Hindlimb muscle (tissue), 1 donor: ENCODE measurements around the gene ZNF19. TPM values are rescaled to one million over a fixed set of nuclear protein-coding genes. Genes with fewer than 3 reads are reported as not detected.

Experiments used
- DNase-seq: peaks from one replicate; pipeline ENCODE4 v3.0.0-alpha.2; 2013
- polyA plus RNA-seq: library from polyadenylated mRNA; unstranded; fragments of 120-200 nt; gene quantifications from one replicate; pipeline ENCODE4 v1.2.1, GENCODE V29; 2013; ENCODE audit not compliant: insufficient read length

ZNF19 gene
- polyA plus RNA-seq, 1 donor = 2.6 TPM

DNA sequence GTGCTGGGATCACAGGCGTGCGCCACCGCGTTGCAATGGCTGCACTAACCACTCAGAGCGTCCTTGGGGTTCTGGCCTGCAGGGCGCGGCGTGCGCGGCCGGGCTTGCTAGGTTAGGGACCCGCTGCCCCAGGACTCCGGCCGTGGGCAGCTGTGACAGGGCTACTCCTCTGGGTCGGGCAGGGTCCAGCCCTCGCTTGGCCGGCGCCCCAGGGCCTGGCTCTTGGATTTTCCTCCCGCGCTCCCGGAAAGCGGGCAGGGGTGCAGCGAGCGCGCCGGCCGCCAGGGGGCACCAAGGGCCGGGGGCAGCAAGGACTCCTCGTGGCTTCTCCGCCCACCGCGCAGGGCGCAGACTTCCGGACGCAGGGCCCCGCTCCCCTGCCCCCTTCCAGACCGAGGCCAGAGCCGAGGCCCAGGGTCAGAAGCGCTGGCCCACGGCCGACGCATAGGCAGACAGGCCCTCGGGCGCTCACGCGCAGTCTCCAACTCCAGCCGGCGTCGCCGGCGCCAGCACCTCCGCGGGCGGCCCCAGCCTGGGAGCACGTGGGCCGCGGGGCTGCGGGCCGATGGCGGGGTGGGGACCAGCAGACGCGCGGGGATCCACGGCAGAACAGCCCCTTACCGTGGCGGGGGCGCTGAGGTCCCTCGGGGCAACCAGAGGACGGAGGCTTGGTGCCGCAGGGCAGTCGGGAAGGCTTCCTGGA lies 47.6 kb downstream of the ZNF19 start:
- DNase-seq = no peak

DNA sequence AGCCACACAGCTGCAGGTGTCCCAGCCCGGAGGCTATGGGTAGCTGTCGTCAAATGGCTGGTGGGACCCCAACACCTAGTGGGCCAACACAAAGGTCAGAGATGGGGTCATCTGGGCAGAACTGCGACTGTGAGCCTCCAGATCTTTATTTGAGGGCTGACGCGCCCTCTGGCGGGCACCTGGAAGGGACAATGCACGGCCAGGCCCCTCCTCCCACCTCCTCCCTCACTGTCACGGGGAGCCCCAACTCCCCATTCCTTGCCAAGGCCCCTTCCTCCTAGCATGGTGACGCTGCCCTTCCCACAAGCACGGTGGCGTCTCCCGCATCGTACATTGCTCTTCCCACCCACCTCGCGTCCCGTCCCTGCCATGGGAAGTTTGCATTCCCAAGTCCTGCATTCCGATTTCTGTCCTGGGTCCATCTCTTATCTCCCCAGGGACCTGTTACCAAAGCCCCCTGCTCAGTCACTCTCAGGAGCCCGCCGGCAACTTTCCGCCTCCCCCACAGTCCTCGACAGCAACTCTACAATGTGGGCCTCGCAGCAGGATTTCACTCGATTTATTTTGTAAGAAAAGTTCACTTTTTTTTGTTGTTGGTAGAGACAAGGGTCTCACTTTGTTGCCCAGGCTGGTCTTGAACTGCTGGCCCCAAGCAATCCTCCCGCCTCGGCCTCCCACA lies 48.3 kb downstream of the ZNF19 start:
- DNase-seq = no peak

DNA sequence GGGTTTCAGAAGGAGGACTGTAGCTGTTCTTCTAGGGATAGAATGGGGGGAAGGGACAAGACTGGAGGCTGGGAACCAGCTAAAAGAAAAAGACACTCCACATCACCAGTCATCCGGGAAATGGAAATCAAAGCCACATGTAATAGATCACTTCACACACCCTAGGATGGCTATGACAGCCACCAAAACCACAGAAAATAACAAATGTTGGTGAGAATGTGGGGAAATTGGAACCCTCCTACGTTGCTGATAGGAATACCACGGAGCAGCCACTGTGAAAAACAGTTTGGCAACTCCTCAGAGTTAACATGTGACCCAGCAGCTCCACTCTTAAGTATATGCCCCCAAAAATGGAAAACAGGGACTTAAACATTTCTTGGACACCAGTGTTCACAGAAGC lies 49.6 kb downstream of the ZNF19 start:
- DNase-seq = no peak

DNA sequence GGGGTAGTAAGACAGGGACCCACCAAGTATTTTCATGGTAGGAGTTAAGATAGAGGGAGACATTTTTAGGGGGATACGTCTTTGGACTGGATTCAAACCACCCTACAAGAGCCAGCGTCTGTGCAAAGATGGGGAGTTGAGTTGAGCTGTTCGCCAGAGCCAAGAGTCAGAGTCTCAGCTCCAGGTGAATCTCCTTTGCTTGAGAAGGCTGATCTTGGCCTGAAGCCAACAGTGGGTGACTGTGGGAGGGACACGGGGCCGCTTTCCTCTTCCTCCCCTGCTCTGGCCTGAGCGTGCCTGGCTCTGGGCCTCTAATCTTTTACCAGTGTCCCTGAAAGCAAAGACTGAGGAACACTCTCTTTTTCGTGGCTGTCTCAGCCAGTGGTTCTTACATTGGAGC lies 52.7 kb downstream of the ZNF19 start:
- no peak for DNase-seq

DNA sequence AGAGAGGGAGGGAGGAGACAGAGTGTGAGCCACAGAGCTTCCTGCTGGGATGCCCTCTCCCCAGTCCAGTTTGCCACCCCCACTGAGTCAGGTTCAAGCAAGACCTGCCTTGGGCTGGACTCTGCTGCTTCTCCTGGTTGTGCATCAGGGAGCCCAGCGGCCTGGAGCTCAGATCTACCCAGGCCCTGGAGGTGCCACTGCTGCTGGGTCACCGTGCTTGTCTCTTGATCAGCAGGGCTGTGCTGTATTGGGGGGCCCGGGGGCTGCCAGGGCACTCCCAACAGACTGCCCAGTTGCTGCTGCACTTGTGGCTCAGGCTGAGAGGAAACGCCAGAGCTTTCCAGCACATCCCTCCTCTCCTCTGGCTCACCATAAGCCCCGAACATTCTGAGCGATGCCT lies 56.2 kb downstream of the ZNF19 start:
- no peak for DNase-seq

DNA sequence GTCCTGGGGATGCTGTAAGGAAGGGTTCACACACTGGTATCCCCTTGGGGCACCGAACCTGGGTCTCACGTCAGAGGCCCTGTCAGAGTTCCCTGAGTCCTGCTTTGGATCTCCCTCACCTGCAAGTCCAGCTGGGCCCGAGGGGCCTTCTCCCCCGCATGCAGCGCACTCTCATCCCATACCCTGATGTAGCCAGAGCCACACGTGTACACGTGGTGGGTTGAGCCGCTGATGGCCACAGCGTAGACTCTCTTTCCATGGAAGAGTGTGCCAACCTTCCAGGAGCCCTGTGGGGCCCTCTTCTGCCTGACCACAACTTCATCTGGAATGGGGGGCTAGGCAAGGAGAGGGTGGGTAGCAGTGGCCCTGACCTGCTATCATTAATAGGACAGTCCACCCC lies 57.1 kb downstream of the ZNF19 start:
- no peak for DNase-seq

DNA sequence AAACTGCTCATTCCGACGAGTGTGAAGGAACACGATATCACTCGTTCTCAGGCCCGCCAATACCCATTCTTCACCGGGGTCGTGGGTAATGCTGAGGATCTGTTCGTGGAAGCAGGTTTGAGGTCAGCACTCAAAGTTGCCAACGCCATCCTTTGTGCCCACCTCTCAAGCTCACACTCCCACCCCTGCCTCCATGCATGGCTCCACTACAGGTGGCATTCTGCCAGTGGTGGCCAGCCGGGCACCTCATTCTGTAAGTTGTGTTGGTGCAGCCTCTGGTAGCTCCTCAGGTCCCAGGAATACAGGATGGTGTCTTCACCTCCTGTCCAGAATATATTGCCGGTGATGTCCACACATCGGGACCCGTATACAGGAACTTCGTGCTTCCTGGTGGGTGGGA lies 57.9 kb downstream of the ZNF19 start:
- DNase-seq = no peak

DNA sequence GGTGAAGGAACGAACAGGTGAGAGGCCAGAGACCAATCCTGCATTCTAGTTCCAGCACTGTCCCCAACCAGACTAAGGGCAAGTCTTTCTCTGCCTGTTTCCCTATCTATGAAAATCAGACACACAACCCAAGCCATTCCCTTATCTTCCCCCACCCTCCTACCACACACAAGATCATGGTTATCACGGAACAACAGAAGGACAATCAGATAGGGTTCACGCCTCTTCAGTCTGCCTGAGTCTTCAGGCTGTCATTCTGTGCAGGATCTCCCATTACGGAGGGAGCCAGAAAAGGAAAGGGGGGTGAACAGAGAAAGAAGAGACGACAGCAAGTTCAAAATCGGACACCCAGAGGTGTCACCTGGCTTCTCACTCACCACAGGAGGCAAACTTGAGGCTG lies 58.4 kb downstream of the ZNF19 start:
- no peak for DNase-seq

DNA sequence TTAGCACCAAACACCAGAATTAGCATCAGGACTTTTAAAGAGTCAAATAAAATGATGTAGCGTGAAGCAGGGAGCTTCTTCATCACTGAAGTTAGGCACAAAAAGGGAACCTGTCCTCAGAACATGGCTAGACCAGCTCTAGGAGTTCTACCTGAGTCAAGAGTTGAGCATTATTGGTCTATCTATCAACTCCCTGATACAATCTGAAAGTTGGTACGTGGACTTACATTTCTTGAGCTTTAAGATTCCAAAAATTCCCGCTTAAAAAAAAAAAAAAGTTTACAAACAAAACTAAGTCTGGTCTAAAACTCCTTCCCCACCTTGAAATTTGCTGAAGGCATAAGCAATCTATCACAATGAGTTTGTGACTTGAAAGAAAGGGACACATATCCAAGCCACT lies 59.5 kb downstream of the ZNF19 start:
- no peak for DNase-seq

DNA sequence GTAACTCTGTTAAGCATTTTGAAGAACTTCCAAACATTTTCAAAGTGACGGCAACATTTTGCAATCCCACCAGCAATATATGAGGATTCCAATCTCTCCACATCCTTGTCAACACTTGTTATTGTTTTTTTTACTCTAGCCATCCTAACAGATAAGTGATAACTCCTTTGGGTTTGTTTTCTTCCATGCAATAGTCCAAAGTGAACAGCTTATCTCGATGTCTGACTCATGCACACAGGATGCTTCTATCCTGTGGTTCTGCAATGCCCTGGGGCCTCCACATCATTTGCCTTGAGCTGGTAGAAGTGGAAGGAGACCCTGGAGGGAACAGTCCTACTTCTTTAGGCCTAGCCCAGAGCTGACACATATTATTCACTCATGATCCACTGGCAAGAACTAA lies 60.2 kb downstream of the ZNF19 start:
- no peak for DNase-seq

DNA sequence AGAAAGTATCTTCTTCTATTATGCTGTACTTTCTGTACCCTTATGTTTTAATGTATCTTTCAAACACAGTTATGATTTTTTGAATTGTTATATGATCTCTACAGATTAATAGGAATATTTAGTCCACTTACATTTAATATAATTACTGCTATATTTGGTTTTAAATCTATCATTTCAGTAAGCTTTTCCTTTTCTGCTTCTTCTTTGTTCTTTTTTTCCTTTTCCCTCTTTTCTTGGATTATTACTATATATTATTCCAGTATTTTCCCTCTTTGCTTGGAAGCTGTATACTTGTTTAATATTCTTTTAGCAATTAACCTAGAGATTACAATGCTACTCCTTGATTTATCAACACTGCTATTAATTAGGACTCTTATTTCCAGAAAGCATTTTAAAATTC lies 60.7 kb downstream of the ZNF19 start:
- no peak for DNase-seq

DNA sequence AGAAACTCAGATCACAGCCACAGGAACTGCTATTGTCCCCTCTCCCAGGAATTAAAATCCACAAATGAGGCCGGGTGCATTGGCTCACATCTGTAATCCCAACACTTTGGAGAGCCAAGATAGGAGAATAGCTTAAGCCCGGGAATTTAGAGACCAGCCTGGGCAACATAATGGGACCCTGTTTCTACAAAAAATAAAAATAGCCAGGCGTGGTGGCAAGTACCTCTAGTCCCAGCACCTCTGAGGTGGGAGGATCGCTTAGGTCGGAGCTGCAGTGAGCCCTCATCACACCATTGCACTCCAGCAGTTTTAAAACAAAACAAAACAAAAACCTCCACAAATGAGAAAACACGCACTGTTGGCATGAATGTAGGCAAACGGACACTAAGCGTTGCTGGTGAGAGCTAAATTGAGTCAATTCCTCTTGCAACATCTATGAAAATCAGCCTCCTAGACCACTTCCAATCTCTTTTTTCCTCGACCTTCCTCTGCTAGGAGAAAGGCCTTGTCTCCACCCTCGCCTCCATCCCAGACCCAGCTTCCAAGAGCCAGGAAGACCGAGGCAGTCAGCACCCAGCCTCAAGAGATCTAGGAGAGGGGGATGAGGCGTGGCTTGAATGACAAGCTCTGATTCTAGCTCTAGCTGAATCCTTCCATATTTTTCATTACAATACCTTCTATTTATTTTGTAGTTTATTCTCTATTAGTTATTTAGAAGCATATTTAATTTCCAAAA lies 62.1 kb downstream of the ZNF19 start:
- DNase-seq = no peak

DNA sequence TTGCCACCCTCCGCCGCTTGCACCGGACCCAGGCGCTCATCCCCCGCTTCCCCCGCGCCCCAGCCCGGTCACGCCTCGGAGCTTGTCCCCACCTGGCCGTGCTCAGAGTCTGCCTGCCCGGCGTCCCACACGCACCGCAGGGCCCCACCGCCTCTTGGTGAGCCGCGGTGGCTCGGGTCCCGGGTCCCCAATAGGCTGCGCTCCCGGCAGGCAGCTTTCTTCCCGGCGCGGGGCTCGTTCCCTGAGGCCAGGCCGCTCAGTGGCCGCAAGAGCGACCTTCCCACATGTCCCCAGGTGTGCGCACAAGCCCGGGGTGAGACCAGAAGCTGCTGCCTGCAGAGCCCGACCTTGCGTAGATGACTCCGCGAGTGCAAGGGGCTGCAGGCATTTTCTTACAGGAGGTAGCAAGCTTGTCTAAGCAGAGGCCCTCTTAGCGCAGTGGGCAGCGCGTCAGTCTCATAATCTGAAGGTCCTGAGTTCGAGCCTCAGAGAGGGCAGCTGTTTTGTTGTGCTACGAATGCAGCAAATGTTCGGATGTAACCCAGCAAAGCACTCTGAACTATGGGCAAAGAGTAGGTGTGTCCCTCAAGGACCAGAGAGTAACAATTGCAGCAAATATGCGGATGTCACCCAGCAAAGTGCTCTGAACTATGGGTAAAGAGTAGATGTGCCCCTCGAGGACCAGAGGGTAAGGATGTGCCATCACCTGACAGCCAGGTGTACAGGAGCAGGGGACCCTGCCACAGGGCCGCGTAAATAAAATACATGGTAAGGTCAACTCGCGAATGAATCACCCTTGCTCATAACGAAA lies 62.9 kb downstream of the ZNF19 start:
- no peak for DNase-seq

DNA sequence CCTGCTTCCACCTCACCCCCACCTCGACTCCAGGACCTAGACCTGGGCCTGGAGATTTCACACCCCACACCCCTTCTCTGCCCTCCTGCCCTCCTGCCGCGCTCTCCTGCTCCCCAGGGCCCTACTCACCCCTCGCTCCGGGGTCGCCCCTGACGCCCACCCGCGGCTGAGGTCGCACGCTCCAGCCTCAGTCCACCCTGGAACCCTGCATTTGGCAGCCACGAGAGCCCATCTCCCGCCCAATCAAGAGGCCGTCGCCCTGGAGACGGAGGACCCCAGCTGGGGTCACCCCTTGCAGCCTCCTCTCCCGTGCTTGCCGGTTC lies 63.4 kb downstream of the ZNF19 start:
- DNase-seq = no peak

DNA sequence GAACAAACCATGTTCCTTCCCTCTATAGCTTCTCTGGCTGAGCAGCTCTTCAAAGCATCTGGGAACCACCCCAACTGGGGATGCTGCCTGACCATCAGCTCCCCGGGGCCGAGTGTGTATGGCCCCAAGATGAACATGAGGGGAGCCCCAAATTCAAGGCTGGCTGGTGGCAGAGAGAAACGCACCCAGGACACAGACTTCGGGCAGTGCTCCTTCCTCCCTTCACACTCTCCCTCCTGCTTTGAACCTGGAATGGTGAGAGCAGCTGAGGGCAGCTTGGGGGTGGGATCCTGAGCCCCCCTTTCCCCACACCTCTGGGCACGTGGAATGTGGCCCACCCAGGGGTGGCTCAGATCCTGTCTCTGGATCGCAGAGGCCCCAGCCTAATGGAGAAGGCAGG lies 64.5 kb downstream of the ZNF19 start:
- no peak for DNase-seq

DNA sequence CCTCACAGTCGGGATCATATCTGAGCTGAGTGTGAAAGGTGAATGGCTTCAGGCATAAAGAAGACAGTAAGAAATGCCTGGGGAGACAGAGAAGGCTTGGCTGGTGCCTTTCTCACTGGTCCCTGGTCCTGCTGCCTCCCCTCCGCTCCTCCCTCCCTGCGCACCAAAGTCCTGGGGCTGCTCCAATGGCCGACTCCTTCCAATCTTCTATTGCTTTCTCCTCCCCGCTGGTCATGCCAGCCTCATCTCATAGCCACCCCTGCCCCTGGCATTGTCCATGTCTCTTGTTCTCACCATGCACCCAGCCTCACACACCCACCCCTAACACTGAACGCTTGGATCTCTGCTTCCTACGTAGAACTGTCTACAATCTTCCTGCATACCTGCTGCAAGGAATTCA lies 65.3 kb downstream of the ZNF19 start:
- DNase-seq = no peak

Other genes starting within 250 kb of the ZNF19 start
- gene CMTR2, start 199.9 kb downstream of the ZNF19 start, polyA plus RNA-seq = 23.4 TPM
- 0.46 TPM for gene CALB2, start 130.6 kb downstream of the ZNF19 start, polyA plus RNA-seq
- gene TLE7, start 47.3 kb downstream of the ZNF19 start, polyA plus RNA-seq = not detected
- 12.1 TPM for gene ZNF23, start 27.1 kb downstream of the ZNF19 start, polyA plus RNA-seq
- gene CHST4, start 37.1 kb upstream of the ZNF19 start, polyA plus RNA-seq = not detected
- not detected for gene TAT, start 87.8 kb upstream of the ZNF19 start, polyA plus RNA-seq
- gene MARVELD3, start 136.9 kb upstream of the ZNF19 start, polyA plus RNA-seq = 0.15 TPM
- gene PHLPP2, start 235.4 kb upstream of the ZNF19 start, polyA plus RNA-seq = 6.3 TPM